Measurements from ENCODE around the gene ABHD10. TPM values are rescaled to one million over a fixed set of nuclear protein-coding genes. Genes with fewer than 3 reads are reported as not detected.

ABHD10 gene
- polyA plus RNA-seq, 3 donors from 2014 or later = 22.2 to 27.7 (median 24.2) TPM

- no peaks in the 10 kb centered on the region for H3K9me3 Mint-ChIP-seq
- no peak for DNase-seq
- peaks cover 15 to 41% (median 17%) of the 10 kb centered on the region in 3 donors for H3K36me3 Mint-ChIP-seq
- no peak overlapping the region for H3K4me3 Mint-ChIP-seq
- H3K4me1 Mint-ChIP-seq = peaks cover 0 to 7% of the 10 kb centered on the region in 2 donors
- no peak overlapping the region for H3K27ac Mint-ChIP-seq
- no peaks in the 10 kb centered on the region for H3K27me3 Mint-ChIP-seq (ENCODE audit: low read depth in 3 of 3)
Measured at GRCh38 chr3:111952866-111953450, 25.9 kb upstream of the ABHD10 start.

DNA sequence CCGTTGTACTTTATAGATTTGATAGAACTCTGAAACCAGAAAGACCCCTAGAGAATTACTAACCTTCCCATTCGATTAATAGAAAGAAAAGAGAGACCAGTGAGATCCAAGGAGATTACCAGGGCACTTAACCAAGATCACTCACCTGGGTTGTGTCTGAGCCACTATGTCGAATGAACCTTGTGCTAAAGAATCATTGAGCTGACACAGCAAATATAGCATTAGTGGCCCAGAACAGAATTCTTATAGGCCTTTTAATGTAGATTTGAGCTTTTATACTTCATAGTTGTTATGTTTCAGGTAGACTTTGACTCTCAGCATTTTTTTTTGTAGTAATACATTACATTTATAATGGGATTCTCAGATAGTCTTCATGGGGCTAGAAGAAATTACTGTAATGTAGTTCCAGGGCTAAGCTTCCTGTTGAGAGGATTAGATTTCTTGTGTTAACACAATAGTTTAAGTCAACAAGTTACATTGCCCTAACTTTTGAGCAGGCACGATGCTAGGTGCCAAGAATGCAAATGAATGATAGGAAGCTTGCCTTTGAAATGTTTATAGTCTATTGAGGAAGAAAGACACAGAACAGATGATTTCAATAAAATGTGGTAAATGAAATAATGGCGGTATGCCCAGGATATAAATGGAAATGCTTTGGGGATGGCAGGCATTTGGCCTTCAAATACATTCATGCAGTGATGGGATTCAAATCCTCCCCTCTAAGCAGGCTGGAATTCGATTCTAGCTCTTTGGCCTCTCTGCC lies 24.4 kb upstream of the ABHD10 start:
- peaks cover 15 to 35% (median 18%) of the 10 kb centered on the region in 3 donors for H3K36me3 Mint-ChIP-seq
- no peaks in the 10 kb centered on the region for H3K27me3 Mint-ChIP-seq (ENCODE audit: low read depth in 3 of 3)
- no peaks in the 10 kb centered on the region for H3K9me3 Mint-ChIP-seq
- H3K27ac Mint-ChIP-seq = no peak overlapping the region
- H3K4me1 Mint-ChIP-seq = peaks cover 0 to 11% of the 10 kb centered on the region in 2 donors
- DNase-seq = no peak
- H3K4me3 Mint-ChIP-seq = no peak overlapping the region

- Mint-ChIP-seq H3K27me3 (ENCODE audit: low read depth in 3 of 3) (no peaks in the 10 kb centered on the region), H3K36me3 (peaks cover 11 to 31% (median 16%) of the 10 kb centered on the region in 3 donors), H3K27ac (no peak overlapping the region), H3K9me3 (no peaks in the 10 kb centered on the region), H3K4me3 (no peak overlapping the region), H3K4me1 (peaks cover 0 to 11% of the 10 kb centered on the region in 2 donors)
- no peak for DNase-seq
Measured at GRCh38 chr3:111955876-111956275, 22.9 kb upstream of the ABHD10 start.

- no peaks in the 10 kb centered on the region for H3K27me3 Mint-ChIP-seq (ENCODE audit: low read depth in 3 of 3)
- H3K27ac Mint-ChIP-seq = no peak overlapping the region
- peaks cover 11 to 31% (median 16%) of the 10 kb centered on the region in 3 donors for H3K36me3 Mint-ChIP-seq
- H3K4me1 Mint-ChIP-seq = peaks cover 0 to 11% of the 10 kb centered on the region in 2 donors
- DNase-seq = no peak
- H3K4me3 Mint-ChIP-seq = no peak overlapping the region
- no peaks in the 10 kb centered on the region for H3K9me3 Mint-ChIP-seq
Measured at GRCh38 chr3:111956449-111956848, 22.4 kb upstream of the ABHD10 start.

DNA sequence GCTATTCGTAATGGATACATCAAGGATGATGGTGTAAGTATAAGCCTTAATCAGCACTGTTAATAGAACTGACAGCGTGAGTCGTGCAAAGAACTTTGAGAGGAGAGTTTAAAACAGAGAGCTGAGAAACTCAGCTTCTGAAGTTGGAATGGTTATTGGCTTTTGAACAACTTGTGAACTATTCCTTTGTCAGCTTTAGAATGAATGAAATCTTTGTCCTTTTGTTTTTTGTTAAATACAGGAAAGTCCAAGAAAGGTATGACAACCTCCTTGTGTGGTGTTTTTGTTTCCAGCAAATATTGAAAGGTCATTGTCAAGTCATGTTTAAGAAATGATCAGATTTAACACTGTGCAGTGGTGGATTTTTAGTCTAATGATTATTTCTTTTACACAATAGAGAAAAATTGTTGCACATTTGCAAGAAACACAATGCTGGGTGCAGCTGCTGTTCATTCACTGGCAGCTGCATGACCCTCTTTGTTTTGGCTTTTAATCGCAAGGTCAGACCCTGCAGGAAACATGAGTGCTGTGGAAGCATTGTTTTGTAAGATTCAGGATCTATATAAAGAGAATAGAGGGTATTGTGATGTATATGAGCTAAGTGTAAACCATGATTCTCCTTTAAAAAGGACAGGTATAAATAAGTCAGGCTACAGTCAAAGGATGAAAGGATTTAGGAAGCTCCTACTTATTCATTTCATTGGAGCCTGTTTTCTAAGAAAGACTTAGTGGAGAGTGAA lies 21.7 kb upstream of the ABHD10 start:
- Mint-ChIP-seq H3K9me3 (no peaks in the 10 kb centered on the region), H3K36me3 (peaks cover 11 to 29% (median 16%) of the 10 kb centered on the region in 3 donors), H3K27me3 (ENCODE audit: low read depth in 3 of 3) (no peaks in the 10 kb centered on the region), H3K27ac (no peak overlapping the region), H3K4me3 (no peak overlapping the region), H3K4me1 (peaks cover 0 to 11% of the 10 kb centered on the region in 2 donors)
- DNase-seq = no peak

DNA sequence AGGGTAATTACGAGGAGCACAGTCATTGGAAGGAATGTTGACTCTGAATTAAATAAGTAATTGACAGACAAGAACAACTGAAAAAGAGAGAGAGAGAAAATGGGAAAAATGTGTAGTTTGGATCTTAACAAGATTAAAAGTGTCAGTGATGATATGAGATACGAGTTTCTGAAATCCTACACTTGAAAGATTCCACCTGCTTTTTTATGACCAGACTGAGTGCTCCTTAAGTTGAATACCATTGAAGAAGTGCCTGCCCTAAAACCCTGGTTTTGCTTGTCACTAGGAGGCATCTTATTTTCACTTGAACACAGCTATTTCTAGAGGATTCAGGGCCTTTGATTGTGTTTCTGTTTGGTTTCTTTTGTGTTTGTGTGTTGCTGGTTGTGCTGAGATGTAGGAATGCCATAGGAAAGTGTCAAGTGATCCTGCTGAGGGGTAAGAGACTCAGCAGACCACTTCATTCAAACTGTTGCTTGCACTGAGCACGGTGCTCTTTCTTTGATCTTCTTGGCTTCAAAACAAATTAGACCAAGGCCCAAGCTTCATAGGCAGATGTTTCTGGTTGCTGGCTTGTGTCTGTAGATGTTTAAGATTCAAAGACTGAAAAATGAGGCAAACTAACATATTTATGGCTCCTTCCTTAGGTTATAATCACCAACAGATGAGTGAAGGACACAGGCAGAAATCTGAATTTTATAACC lies 17.2 kb upstream of the ABHD10 start:
- H3K9me3 Mint-ChIP-seq = no peaks in the 10 kb centered on the region
- peaks cover 0 to 11% of the 10 kb centered on the region in 2 donors for H3K4me1 Mint-ChIP-seq
- H3K27ac Mint-ChIP-seq = peak overlapping the region in 1 of 6 donors; percentile 61
- peaks cover 4 to 12% (median 4%) of the 10 kb centered on the region in 3 donors for H3K36me3 Mint-ChIP-seq
- DNase-seq = no peak
- H3K27me3 Mint-ChIP-seq (ENCODE audit: low read depth in 3 of 3) = peaks cover 0 to 1% (median 0%) of the 10 kb centered on the region in 3 donors
- H3K4me3 Mint-ChIP-seq = no peak overlapping the region

DNA sequence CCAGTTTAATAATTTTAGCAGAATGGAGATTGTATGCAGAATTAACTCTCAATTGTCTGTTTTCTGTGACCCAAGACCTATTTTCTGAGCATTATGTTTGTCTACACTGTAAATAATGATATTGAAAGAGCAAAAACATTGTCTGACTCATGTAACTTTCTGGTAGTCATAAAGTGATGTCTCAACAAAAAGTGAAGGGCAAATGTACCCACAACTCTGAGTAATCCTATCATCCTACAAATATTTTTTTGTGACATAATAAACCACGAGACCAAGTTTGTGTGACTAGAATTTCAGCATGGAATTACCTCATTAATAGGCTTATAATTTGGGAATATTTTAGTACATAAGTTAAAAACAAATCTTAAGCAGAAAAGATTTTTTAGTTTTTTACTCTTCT lies 15.4 kb upstream of the ABHD10 start:
- H3K9me3 Mint-ChIP-seq = no peaks in the 10 kb centered on the region
- no peak for DNase-seq

GRCh38 chr3:111965484-111965883 lies 13.3 kb upstream of the ABHD10 start:
- no peak overlapping the region for H3K4me3 Mint-ChIP-seq
- no peak overlapping the region for H3K27ac Mint-ChIP-seq
- peaks cover 2 to 8% of the 10 kb centered on the region in 2 donors for H3K4me1 Mint-ChIP-seq
- H3K9me3 Mint-ChIP-seq = no peaks in the 10 kb centered on the region
- H3K36me3 Mint-ChIP-seq = peaks cover 4 to 7% (median 7%) of the 10 kb centered on the region in 3 donors
- peaks cover 0 to 1% (median 0%) of the 10 kb centered on the region in 3 donors for H3K27me3 Mint-ChIP-seq (ENCODE audit: low read depth in 3 of 3)
- no peak for DNase-seq

More for the DNA sequence above, 15.4 kb upstream of the ABHD10 start:
- no peak overlapping the region for H3K27ac Mint-ChIP-seq
- peaks cover 2 to 8% of the 10 kb centered on the region in 2 donors for H3K4me1 Mint-ChIP-seq
- H3K27me3 Mint-ChIP-seq (ENCODE audit: low read depth in 3 of 3) = peaks cover 0 to 1% (median 0%) of the 10 kb centered on the region in 3 donors
- H3K36me3 Mint-ChIP-seq = peaks cover 3 to 4% (median 4%) of the 10 kb centered on the region in 3 donors
- no peak overlapping the region for H3K4me3 Mint-ChIP-seq

DNA sequence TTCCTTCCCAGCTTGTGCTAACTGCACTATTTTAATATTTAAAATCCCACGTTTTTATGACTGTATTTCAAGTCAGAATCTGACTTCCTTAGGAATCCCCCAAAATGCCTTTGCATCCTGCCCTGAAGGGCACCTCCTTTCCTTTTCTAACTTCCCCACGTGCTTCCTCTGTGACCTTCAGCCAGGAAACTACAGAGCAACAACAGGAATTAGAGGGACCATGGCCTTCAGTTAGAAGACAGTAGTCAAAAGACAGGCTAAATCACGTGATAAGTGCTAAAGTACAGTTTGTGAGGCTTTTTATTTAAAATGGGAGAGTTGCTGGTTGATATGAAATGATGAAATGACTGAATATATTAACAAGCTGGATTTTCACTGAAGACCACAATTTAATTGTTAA lies 11.8 kb upstream of the ABHD10 start:
- DNase-seq = no peak

GRCh38 chr3:111967651-111968274 lies 11.1 kb upstream of the ABHD10 start:
- peaks cover 2 to 8% of the 10 kb centered on the region in 2 donors for H3K4me1 Mint-ChIP-seq
- peak; percentile 62 to 72 (median 70) for DNase-seq
- peak overlapping the region in 4 of 6 donors; percentile 14 to 46 (median 36) for H3K27ac Mint-ChIP-seq
- H3K27me3 Mint-ChIP-seq (ENCODE audit: low read depth in 3 of 3) = peaks cover 0 to 1% (median 0%) of the 10 kb centered on the region in 3 donors
- H3K9me3 Mint-ChIP-seq = no peaks in the 10 kb centered on the region
- H3K36me3 Mint-ChIP-seq = peaks cover 4 to 16% (median 11%) of the 10 kb centered on the region in 3 donors
- no peak overlapping the region for H3K4me3 Mint-ChIP-seq

More for the DNA sequence above, 11.8 kb upstream of the ABHD10 start:
- peaks cover 4 to 11% (median 9%) of the 10 kb centered on the region in 3 donors for H3K36me3 Mint-ChIP-seq
- peaks cover 0 to 1% (median 0%) of the 10 kb centered on the region in 3 donors for H3K27me3 Mint-ChIP-seq (ENCODE audit: low read depth in 3 of 3)
- peak overlapping the region in 1 of 6 donors; percentile 9 for H3K27ac Mint-ChIP-seq
- no peaks in the 10 kb centered on the region for H3K9me3 Mint-ChIP-seq
- H3K4me1 Mint-ChIP-seq = peaks cover 2 to 8% of the 10 kb centered on the region in 2 donors
- no peak overlapping the region for H3K4me3 Mint-ChIP-seq

GRCh38 chr3:111968319-111969054 lies 10.3 kb upstream of the ABHD10 start:
- no peaks in the 10 kb centered on the region for H3K9me3 Mint-ChIP-seq

GRCh38 chr3:111970376-111970775 lies 8.4 kb upstream of the ABHD10 start:
- H3K4me1 Mint-ChIP-seq = peaks cover 2 to 8% of the 10 kb centered on the region in 2 donors
- no peaks in the 10 kb centered on the region for H3K9me3 Mint-ChIP-seq
- no peak for DNase-seq
- no peaks in the 10 kb centered on the region for H3K27me3 Mint-ChIP-seq (ENCODE audit: low read depth in 3 of 3)
- peaks cover 8 to 19% (median 15%) of the 10 kb centered on the region in 3 donors for H3K36me3 Mint-ChIP-seq
- no peak overlapping the region for H3K27ac Mint-ChIP-seq
- H3K4me3 Mint-ChIP-seq = no peak overlapping the region

More at GRCh38 chr3:111968319-111969054, 10.3 kb upstream of the ABHD10 start:
- peaks cover 0 to 1% (median 0%) of the 10 kb centered on the region in 3 donors for H3K27me3 Mint-ChIP-seq (ENCODE audit: low read depth in 3 of 3)
- no peak for DNase-seq
- peaks cover 2 to 8% of the 10 kb centered on the region in 2 donors for H3K4me1 Mint-ChIP-seq
- peaks cover 4 to 15% (median 11%) of the 10 kb centered on the region in 3 donors for H3K36me3 Mint-ChIP-seq
- no peak overlapping the region for H3K27ac Mint-ChIP-seq
- no peak overlapping the region for H3K4me3 Mint-ChIP-seq

Data from immature natural killer cell (primary cell).